GM12872 (cell line): ENCODE results near the gene DIO3.

Experiments
- TF ChIP-seq, protein P1 (sequence below): IDR thresholded peaks from 3 replicates; pipeline ENCODE4 v1.5.1; 2011; ENCODE audit warnings: low read depth, mild to moderate bottlenecking, low read length, moderate library complexity; ENCODE audit not compliant: insufficient read depth

Gene DIO3

GRCh38 chr14:101520621-101521472 lies 40.4 kb upstream of the DIO3 start:
- TF ChIP-seq, protein P1, sequence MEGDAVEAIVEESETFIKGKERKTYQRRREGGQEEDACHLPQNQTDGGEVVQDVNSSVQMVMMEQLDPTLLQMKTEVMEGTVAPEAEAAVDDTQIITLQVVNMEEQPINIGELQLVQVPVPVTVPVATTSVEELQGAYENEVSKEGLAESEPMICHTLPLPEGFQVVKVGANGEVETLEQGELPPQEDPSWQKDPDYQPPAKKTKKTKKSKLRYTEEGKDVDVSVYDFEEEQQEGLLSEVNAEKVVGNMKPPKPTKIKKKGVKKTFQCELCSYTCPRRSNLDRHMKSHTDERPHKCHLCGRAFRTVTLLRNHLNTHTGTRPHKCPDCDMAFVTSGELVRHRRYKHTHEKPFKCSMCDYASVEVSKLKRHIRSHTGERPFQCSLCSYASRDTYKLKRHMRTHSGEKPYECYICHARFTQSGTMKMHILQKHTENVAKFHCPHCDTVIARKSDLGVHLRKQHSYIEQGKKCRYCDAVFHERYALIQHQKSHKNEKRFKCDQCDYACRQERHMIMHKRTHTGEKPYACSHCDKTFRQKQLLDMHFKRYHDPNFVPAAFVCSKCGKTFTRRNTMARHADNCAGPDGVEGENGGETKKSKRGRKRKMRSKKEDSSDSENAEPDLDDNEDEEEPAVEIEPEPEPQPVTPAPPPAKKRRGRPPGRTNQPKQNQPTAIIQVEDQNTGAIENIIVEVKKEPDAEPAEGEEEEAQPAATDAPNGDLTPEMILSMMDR: no peak

DNA sequence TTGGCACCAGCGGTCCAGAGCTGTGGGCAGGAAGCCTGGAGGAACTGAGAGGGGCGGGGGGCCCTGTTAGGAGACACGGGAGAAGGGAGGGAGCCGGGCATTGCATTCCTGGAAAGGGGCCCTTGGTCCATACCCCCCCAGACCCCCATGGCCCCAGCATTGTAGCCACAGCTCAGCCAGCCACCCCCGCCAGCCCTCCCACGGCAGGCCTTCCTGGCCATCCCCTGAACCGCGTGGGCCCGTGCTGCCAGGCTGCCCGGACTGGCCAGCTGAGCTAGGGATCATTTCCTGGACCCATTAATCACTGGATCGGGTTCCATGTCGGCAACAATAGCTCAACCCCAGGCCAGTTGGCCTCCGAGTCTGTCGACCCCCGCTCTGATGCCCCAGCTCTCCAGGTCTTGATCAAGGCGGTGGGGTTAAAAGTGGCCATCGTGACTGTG lies 39.8 kb upstream of the DIO3 start:
- TF ChIP-seq, protein P1: no peak

DNA sequence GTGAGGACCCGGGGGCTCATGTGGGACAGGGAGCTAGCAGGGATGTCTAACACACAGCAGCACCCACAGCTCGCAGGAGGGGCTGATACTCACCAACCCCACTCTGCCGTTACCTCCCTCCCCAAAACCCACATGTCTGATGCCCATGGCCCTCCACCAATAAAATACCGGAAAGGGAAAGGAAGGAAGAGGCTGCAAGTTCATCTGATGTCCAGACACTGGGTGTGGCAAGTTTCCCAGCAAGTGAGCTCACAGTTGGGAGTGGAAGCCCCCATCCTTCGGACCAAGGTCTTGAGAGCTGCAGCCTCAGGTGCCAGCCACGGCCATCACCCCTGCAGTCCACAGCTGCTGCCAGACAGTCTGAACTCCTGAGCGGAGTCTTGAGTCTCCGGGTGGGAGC lies 39.3 kb upstream of the DIO3 start:
- TF ChIP-seq, protein P1: no peak

DNA sequence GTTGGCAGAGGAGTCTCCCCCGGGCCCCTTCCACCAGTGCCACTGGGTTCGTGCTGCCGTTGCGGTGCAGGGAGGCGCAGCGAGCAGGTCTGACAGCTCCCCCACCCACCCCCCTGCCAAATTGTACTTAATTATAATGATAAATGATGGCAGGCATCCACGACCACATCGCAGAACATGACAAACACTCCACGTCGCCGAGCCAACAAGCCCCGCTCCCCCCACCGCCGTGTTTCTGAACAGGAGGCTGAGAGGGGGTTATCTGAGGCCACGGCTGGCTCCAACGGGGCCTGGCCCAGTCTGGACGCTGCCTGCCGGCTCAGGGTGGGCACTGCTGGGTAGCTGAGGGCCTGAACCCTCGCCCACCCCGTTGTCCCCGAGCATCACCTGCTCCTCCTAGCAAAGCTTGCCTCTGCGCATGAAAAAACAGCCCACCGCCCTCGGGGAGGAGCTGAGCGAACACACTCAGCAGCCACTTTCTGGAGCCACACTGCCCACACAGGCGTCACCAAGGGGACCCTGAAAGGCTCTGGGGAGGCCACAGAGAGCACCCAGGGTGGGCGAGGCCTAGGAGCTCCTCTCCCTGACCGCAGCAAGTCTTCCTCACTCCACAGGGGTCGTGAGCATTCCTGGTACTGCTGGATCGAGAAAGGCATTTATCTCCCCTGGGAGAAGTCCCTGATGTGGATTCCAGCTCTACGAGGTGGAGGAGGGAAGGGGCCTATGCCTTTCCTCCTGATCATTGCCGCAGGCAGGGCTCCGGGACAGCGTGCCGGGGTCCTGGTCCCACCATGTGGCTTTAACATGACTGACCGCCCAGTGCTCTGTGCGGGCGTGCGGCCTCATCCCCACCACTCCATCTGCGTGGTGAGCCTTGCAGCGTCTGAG lies 35.4 kb upstream of the DIO3 start:
- TF ChIP-seq, protein P1: no peak

- TF ChIP-seq, protein P1: no peak
These were observed 33.3 kb upstream of the DIO3 start for GRCh38 chr14:101527987-101528386.

DNA sequence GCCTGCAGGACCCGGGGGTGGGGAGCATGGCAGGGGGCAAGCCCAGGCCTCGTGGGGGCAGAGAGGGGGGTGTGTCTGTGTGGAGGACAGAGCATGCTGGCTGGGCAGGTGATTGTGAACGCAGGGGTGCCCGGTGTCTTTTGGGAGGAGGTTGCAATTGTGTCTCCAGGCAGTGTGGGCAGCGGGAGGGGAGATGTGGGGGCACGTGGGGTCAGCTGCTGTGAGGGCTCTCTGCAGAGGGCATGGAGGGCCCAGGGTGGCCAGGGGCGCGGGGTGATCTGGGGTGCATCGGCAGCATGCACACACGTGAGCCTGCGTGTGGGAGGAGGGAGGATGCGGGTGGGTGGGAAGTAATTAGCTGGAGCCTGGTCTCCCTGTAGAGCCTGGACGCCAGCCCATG lies 32.2 kb upstream of the DIO3 start:
- TF ChIP-seq, protein P1: no peak

GRCh38 chr14:101534198-101534597 lies 27.1 kb upstream of the DIO3 start:
- TF ChIP-seq, protein P1: no peak
